Kidney (tissue), 14 donors: ENCODE results near the gene LAMC1. TPM values are rescaled to one million over a fixed set of nuclear protein-coding genes. Genes with fewer than 3 reads are reported as not detected.
A peak's percentile ranks its signal among the peaks of the same experiment; 100 is the strongest.

ENCODE experiments used
- DNase-seq, 5 donors: peaks; one replicate each; pipeline ENCODE4 v3.0.0-alpha.2; 2013 to 2020
- FAIRE-seq: peaks from 2 replicates; lab custom pipeline; 2012; peaks lifted over from hg19 to GRCh38; lab: Jason Lieb, UNC
- H3K27ac ChIP-seq, 2 donors: one replicate each; pipeline ENCODE4 v1.7.0; 2013; ENCODE audit warnings: low read depth in 2 of 2, low read length in 2 of 2, inconsistent platforms in 1 of 2
- H3K27me3 ChIP-seq: one replicate; pipeline ENCODE4 v1.7.1; 2013; ENCODE audit warnings: low read length, inconsistent platforms; ENCODE audit not compliant: control insufficient read depth, insufficient read depth
- H3K36me3 ChIP-seq, 3 donors: one replicate each; pipeline versions ENCODE4 v1.7.0 to v1.7.1; 2013; ENCODE audit warnings: low read length in 3 of 3, control low read depth in 1 of 3, inconsistent platforms in 1 of 3; ENCODE audit not compliant: insufficient read depth in 3 of 3, control insufficient read depth in 2 of 3
- H3K4me1 ChIP-seq, 3 donors: one replicate each; pipeline versions ENCODE4 v1.7.0 to v1.7.1; 2013; ENCODE audit warnings: low read length in 3 of 3, inconsistent platforms in 1 of 3, low read depth in 1 of 3; ENCODE audit not compliant: control insufficient read depth in 2 of 3, insufficient read depth in 2 of 3
- H3K4me3 ChIP-seq, 3 donors: one replicate each; pipeline versions ENCODE4 v1.7.0 to v1.8.1; 2013; ENCODE audit warnings: low read length in 3 of 3, control low read depth in 1 of 3, inconsistent platforms in 1 of 3
- H3K9ac ChIP-seq, 3 donors: one replicate each; pipeline versions ENCODE4 v1.7.0 to v1.7.1; 2013; ENCODE audit warnings: low read length in 3 of 3, control low read depth in 1 of 3, inconsistent platforms in 1 of 3
- H3K9me3 ChIP-seq, 3 donors: one replicate each; pipeline versions ENCODE4 v1.7.0 to v1.7.1; 2013; ENCODE audit warnings: low read length in 3 of 3, control low read depth in 1 of 3, inconsistent platforms in 1 of 3; ENCODE audit not compliant: control insufficient read depth in 2 of 3, insufficient read depth in 1 of 3
- CTCF ChIP-seq: IDR thresholded peaks from 3 replicates; pipeline ENCODE4 v1.5.1; 2012; ENCODE audit warnings: mild to moderate bottlenecking, moderate library complexity, borderline replicate concordance; ENCODE audit not compliant: insufficient read depth; ENCODE audit errors: extremely low read depth
- intact Hi-C: fragments of 100-400 bp; cut with DNase I; formaldehyde crosslinking; loops from one replicate; pipeline ENCODE4 v1.11.1; 2022
- polyA plus RNA-seq: library from polyadenylated mRNA; stranded (reverse); fragments of 350-450 nt; fragmentation: Illumina TruSeq; extraction: RNeasy Lipid Tissue Mini Kit (QIAGEN cat#74804); gene quantifications from one replicate; pipeline ENCODE4 v1.2.3, GENCODE V29; 2014; ENCODE audit warnings: low read depth, low replicate concordance; ENCODE audit not compliant: insufficient read depth
- total RNA-seq: library from RNA; stranded (reverse); fragmentation: NEBNext Ultra II Directional; extraction: Animal tissue kit (Norgen Biotek cat#: 25700); gene quantifications from one replicate; pipeline ENCODE4 v1.2.1, GENCODE V29; 2021
- donor health status: control.
- donor health status: control.
- donor health status: control.
- donor health status: control.
- donor health status: control.
- donor health status: DM: yes; HTN: yes; CAD: no.
- donor health status: Normal renal cell carcinoma (clear cell type).

The LAMC1 gene
- total and polyA plus RNA-seq, 2 donors from 2014 or later = 21.1 to 140 TPM

GRCh38 chr1:183150445-183150844, 127.2 kb downstream of the LAMC1 start:
- no peak overlapping the region for H3K4me3 ChIP-seq
- H3K9ac ChIP-seq = no peak overlapping the region
- no peaks in the 10 kb centered on the region for H3K9me3 ChIP-seq
- no peak for TF ChIP-seq CTCF
- no peaks in the 10 kb centered on the region for H3K27me3 ChIP-seq
- H3K36me3 ChIP-seq = no peaks in the 10 kb centered on the region
- DNase-seq = no peak
- no peaks in the 10 kb centered on the region for H3K4me1 ChIP-seq
- H3K27ac ChIP-seq = no peak overlapping the region
- FAIRE-seq = no peak
- intact Hi-C loops = no loop called here

GRCh38 chr1:183152180-183152579, 129.0 kb downstream of the LAMC1 start:
- H3K36me3 ChIP-seq = no peaks in the 10 kb centered on the region
- FAIRE-seq (no peak), DNase-seq (no peak)
- intact Hi-C loops = no loop called here
- no peaks in the 10 kb centered on the region for H3K27me3 ChIP-seq
- TF ChIP-seq CTCF = no peak
- H3K4me3 ChIP-seq = no peak overlapping the region
- H3K9me3 ChIP-seq = no peaks in the 10 kb centered on the region
- H3K9ac ChIP-seq = no peak overlapping the region
- no peaks in the 10 kb centered on the region for H3K4me1 ChIP-seq
- H3K27ac ChIP-seq = no peak overlapping the region

DNA sequence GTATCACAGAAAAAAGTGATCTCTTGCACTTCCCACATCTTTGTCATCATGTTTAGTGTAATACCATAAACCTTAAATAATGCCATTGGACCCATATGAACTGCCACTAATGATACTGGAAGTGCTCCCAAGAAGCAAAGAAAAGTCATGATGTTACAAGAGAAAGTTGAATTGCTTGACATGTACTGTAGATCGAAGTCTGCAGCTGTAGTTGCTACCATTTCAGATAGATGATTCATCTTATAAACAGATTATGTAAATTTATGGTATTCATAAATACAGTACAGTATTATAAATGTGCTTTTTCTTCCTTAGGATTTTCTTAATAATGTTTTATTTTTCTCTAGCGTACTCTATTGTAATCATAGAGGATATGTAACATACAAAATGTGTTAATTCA, 132.7 kb downstream of the LAMC1 start:
- H3K9ac ChIP-seq = no peak overlapping the region
- H3K4me3 ChIP-seq = no peak overlapping the region
- no peaks in the 10 kb centered on the region for H3K9me3 ChIP-seq
- H3K36me3 ChIP-seq = no peaks in the 10 kb centered on the region
- H3K27ac ChIP-seq = no peak overlapping the region
- FAIRE-seq (no peak), DNase-seq (no peak)
- H3K27me3 ChIP-seq = no peaks in the 10 kb centered on the region
- TF ChIP-seq CTCF = no peak
- H3K4me1 ChIP-seq = no peaks in the 10 kb centered on the region
- intact Hi-C loops = no loop called here

- FAIRE-seq (no peak), DNase-seq (peak; percentile 22 to 94 (median 48))
- TF ChIP-seq CTCF = no peak
- H3K4me1 ChIP-seq = no peaks in the 10 kb centered on the region
- H3K36me3 ChIP-seq = no peaks in the 10 kb centered on the region
- intact Hi-C loops = no loop called here
- H3K27me3 ChIP-seq = no peaks in the 10 kb centered on the region
- H3K27ac ChIP-seq = no peak overlapping the region
- H3K9ac ChIP-seq = no peak overlapping the region
- no peaks in the 10 kb centered on the region for H3K9me3 ChIP-seq
- H3K4me3 ChIP-seq = no peak overlapping the region
These were observed 136.7 kb downstream of the LAMC1 start for GRCh38 chr1:183159960-183160359.
